ENCODE results near the gene RAPGEF3. TPM values are rescaled to one million over a fixed set of nuclear protein-coding genes. Genes with fewer than 3 reads are reported as not detected.

The RAPGEF3 gene
- total and polyA plus RNA-seq, 2 of the 13 experiments (the other 11 are each of a cell fraction or from before 2014, with no cell fraction given), result 0.07 TPM

GRCh38 chr12:47773062-47773857 is 14.6 kb upstream of the RAPGEF3 start, which contains the start of gene SLC48A1 (continued):
- TF ChIP-seq HMGXB3 (CRISPR knock-in tag; IDR thresholded peaks at IDR 0.05; ENCODE audit: borderline replicate concordance) (no peak), GABPA (IDR thresholded peaks at IDR 0.05; ENCODE audit: low read depth, low read length) (no peak), GABPA (CRISPR knock-in tag; IDR thresholded peaks at IDR 0.05; ENCODE audit: low read depth) (no peak), GPN1 (CRISPR knock-in tag; IDR thresholded peaks at IDR 0.05; ENCODE audit: borderline replicate concordance) (no peak), PCBP2 (optimal IDR thresholded peaks at IDR 0.05; ENCODE audit: low read depth, low read length, poor library complexity, severe bottlenecking) (no peak), TFE3 (CRISPR knock-in tag; IDR thresholded peaks at IDR 0.05) (no peak), ZNF292 (CRISPR knock-in tag; IDR thresholded peaks at IDR 0.05; ENCODE audit: borderline replicate concordance, low read depth) (no peak), PITX1 (CRISPR knock-in tag; IDR thresholded peaks at IDR 0.05) (no peak), CREM (IDR thresholded peaks at IDR 0.05) (no peak), CREM (CRISPR knock-in tag; IDR thresholded peaks at IDR 0.05) (no peak), ZNF670 (CRISPR knock-in tag; IDR thresholded peaks at IDR 0.05; ENCODE audit: borderline replicate concordance) (no peak), ZNF724P (CRISPR knock-in tag; IDR thresholded peaks at IDR 0.05; ENCODE audit: borderline replicate concordance) (no peak), ZBTB34 (CRISPR knock-in tag; IDR thresholded peaks at IDR 0.05) (no peak), BORCS8-MEF2B (CRISPR knock-in tag; IDR thresholded peaks at IDR 0.05) (no peak), JUN (CRISPR knock-in tag; IDR thresholded peaks at IDR 0.05) (no peak), RARG (CRISPR knock-in tag; IDR thresholded peaks at IDR 0.05; ENCODE audit: low read depth) (no peak), MAFK (conservative IDR thresholded peaks at IDR 0.05 in 1 of 2, IDR thresholded peaks at IDR 0.05 in 1 of 2; ENCODE audit: low read length in 2 of 2) (no peak), ZNF33A (CRISPR knock-in tag; IDR thresholded peaks at IDR 0.05; ENCODE audit: borderline replicate concordance) (no peak), TRAFD1 (CRISPR knock-in tag; IDR thresholded peaks at IDR 0.05; ENCODE audit: borderline replicate concordance) (no peak), EHMT2 (IDR thresholded peaks at IDR 0.05; ENCODE audit: borderline replicate concordance, low read depth, low read length) (no peak), ZFY (CRISPR knock-in tag; IDR thresholded peaks at IDR 0.05) (peak; percentile 86), ZNF557 (CRISPR knock-in tag; IDR thresholded peaks at IDR 0.05) (no peak)
